ENCODE data around the gene AFM.

AFM gene

DNA sequence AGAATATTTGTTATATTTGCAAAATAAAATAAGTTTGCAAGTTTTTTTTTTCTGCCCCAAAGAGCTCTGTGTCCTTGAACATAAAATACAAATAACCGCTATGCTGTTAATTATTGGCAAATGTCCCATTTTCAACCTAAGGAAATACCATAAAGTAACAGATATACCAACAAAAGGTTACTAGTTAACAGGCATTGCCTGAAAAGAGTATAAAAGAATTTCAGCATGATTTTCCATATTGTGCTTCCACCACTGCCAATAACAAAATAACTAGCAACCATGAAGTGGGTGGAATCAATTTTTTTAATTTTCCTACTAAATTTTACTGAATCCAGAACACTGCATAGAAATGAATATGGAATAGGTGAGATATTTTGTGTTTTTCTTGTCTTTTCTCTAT lies 45.6 kb upstream of the AFM start, which contains the start of gene AFP:
Gene AFP, plus strand, starts transcription at position 238 of the 400 bp plus-strand sequence. Its CDS starts 42 bp downstream, at position 280.
- H3K36me3 Mint-ChIP-seq (ENCODE audit: low read depth): no peaks in the 10 kb centered on the region
- H3K27me3 Mint-ChIP-seq (ENCODE audit: low read depth): no peaks in the 10 kb centered on the region
- peak within 1 kb of the TSS in 1 of 3 experiments; percentile 84 for H3K27ac Mint-ChIP-seq
- no peaks in the 10 kb centered on the region for H3K9me3 Mint-ChIP-seq
- H3K4me3 Mint-ChIP-seq: peak within 1 kb of the TSS in 1 of 3 experiments; percentile 72
- TF ChIP-seq, protein P1, sequence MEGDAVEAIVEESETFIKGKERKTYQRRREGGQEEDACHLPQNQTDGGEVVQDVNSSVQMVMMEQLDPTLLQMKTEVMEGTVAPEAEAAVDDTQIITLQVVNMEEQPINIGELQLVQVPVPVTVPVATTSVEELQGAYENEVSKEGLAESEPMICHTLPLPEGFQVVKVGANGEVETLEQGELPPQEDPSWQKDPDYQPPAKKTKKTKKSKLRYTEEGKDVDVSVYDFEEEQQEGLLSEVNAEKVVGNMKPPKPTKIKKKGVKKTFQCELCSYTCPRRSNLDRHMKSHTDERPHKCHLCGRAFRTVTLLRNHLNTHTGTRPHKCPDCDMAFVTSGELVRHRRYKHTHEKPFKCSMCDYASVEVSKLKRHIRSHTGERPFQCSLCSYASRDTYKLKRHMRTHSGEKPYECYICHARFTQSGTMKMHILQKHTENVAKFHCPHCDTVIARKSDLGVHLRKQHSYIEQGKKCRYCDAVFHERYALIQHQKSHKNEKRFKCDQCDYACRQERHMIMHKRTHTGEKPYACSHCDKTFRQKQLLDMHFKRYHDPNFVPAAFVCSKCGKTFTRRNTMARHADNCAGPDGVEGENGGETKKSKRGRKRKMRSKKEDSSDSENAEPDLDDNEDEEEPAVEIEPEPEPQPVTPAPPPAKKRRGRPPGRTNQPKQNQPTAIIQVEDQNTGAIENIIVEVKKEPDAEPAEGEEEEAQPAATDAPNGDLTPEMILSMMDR (IDR thresholded peaks at IDR 0.05; ENCODE audit: unreplicated experiment in 3 of 3): no peak
- H3K4me1 Mint-ChIP-seq: no peaks in the 10 kb centered on the region

DNA sequence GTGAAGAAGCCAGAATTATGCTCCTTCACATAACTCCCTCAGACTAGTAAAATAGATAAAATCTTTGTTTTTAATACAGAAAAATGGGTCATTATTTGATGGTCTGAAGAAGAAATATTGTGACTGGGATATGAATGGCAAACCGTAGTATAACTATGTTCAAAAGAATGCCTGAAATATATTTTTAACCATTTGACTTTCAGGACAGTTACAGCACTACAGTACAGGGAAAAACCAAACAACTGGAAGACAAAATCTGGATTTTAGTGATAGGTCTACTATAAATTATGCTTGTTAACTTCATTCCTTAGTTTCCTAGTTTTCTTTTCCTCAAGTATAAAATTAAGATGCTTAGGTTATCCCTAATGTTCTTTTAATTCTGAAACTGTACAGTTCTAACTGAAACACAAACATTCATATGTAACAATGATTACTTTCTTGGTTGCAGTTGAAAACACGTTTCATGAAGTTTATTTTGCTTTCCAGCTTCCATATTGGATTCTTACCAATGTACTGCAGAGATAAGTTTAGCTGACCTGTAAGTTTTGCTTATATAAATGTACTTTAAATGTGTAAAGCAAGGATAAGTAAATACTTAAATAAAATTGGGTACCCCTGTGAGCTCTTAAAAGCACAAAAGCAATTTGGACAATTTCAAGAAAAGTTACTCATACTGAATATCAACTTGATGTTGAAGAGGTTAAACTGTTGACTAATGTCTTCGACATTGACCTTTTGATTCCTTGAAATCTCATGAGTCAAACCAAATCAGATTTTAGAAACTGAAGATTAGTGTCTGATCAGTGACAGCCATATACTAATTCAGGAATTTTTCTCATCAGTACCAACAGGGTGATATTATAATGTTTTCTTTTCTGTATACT lies 44.6 kb upstream of the AFM start:
- Mint-ChIP-seq H3K27ac (peak overlapping the region in 1 of 3 experiments; percentile 29), H3K9me3 (no peaks in the 10 kb centered on the region), H3K4me1 (no peaks in the 10 kb centered on the region), H3K36me3 (ENCODE audit: low read depth) (peaks cover 3% of the 10 kb centered on the region), H3K4me3 (peak overlapping the region in 1 of 3 experiments; percentile 65), H3K27me3 (ENCODE audit: low read depth) (no peaks in the 10 kb centered on the region)
- TF ChIP-seq, protein P1 (IDR thresholded peaks at IDR 0.05; ENCODE audit: unreplicated experiment in 3 of 3): no peak

DNA sequence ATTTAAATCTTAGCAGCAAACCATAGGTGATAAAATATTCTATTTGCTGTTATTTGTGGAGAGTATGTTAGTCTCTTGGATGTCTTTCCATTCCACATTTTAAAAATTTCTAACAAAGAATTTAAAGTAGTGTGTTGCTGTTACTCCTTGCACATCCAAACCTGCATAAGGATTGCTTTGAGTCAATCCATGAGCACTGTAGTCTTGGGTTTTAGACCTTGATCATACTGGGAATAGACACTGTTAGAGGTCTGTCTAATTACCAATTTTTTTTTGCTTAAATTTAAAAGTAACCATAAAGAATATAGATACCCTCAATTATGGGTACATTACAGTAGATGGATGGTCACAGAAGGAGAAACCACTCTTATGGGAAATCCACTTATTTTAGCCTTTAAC lies 44.0 kb upstream of the AFM start:
- TF ChIP-seq, protein P1 (IDR thresholded peaks at IDR 0.05; ENCODE audit: unreplicated experiment in 3 of 3): no peak
- no peaks in the 10 kb centered on the region for H3K9me3 Mint-ChIP-seq
- peaks cover 3% of the 10 kb centered on the region for H3K36me3 Mint-ChIP-seq (ENCODE audit: low read depth)
- no peaks in the 10 kb centered on the region for H3K27me3 Mint-ChIP-seq (ENCODE audit: low read depth)
- H3K27ac Mint-ChIP-seq: no peak overlapping the region
- no peak overlapping the region for H3K4me3 Mint-ChIP-seq
- H3K4me1 Mint-ChIP-seq: no peaks in the 10 kb centered on the region

DNA sequence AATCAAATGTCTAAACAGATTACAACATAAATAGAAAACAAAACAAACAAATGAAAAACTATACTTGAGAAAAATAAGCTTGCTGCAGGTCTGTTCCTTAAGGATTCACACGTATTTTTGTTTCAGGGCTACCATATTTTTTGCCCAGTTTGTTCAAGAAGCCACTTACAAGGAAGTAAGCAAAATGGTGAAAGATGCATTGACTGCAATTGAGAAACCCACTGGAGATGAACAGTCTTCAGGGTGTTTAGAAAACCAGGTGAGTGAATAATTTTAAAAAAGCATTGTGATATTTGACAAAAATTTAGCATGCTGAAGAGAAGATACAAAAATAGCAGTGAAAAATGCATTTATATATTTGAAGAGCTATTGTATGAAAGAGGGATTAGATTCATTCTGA lies 43.5 kb upstream of the AFM start:
- Mint-ChIP-seq H3K4me3 (peak overlapping the region in 1 of 3 experiments; percentile 24), H3K27me3 (ENCODE audit: low read depth) (no peaks in the 10 kb centered on the region), H3K27ac (no peak overlapping the region), H3K4me1 (no peaks in the 10 kb centered on the region), H3K9me3 (no peaks in the 10 kb centered on the region), H3K36me3 (ENCODE audit: low read depth) (peaks cover 3% of the 10 kb centered on the region)
- TF ChIP-seq, protein P1 (IDR thresholded peaks at IDR 0.05; ENCODE audit: unreplicated experiment in 3 of 3): no peak

DNA sequence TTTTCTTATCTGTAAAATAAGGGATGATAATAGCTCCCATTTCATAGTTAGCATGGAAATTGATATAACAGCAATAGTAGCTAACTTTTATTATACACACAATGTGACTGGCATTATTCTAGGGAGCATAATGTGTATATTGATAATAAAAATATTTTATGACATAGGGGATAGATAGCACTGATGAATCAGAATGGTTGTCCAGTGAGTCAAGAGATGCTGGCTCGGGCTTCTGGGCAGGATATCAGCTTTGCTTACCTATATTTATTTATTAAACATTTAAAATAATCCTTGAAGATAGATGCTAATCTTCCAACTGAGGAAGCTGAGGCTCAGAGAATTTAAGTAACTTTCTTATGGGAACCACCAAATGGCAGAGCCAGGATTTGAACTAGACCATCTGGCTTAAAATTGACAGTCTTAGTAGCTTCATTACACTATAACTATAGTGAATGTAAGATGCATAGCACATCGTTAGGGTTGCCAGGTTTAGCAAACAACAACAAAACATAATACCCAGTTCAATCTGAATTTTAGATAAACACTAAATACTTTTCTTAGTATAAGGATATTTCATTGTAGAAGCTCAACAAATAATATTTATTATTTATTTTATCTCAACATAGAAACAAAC lies 42.8 kb upstream of the AFM start:
- H3K9me3 Mint-ChIP-seq: no peaks in the 10 kb centered on the region
- TF ChIP-seq, protein P1 (IDR thresholded peaks at IDR 0.05; ENCODE audit: unreplicated experiment in 3 of 3): no peak
- H3K27ac Mint-ChIP-seq: no peak overlapping the region
- no peaks in the 10 kb centered on the region for H3K4me1 Mint-ChIP-seq
- H3K4me3 Mint-ChIP-seq: no peak overlapping the region
- no peaks in the 10 kb centered on the region for H3K27me3 Mint-ChIP-seq (ENCODE audit: low read depth)
- H3K36me3 Mint-ChIP-seq (ENCODE audit: low read depth): peaks cover 3% of the 10 kb centered on the region

All from nephron (organoid).